ENCODE data around the gene ECHDC1.
"Not testable (repeated sequence)": the region's sequence is repeated elsewhere in the genome, so short reads cannot be mapped to it uniquely, and the experiment has no call there.

The ECHDC1 gene

DNA sequence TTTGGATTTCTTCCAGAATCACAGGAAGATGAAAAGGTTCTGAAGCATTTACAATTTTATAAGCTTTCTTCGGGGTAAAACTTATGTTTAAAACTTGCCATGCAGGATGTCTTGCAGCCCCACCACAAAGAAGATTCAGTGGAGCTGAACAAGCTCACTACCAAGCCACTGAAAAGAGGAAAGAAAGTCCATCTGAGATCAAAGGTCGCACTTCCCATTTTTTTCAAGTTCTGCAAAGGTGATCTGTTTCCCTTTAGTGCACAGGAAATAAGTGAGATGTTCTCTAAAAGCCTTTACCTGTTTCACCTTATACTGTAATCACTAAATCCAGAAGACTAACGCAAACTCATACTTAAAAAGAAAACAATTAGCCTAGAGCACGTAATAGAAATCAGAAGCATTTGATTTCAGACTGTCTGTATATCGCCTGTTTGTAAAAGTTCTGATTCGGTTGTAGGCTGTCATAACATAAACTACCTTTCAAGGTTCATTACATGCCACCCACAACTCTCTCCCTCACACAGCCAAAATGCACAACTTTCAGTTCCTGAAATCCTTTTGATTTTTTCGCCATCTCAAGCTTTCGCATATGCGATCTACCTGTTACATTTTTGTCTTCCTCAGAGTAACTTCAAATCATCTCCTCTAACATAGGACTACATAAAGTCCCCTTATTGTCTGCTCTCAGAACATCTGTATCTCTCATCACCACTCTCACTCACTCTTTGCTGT is 1.8 kb downstream of the ECHDC1 start:
- no peak for DNase-seq (ENCODE audit: low read depth, low spot score)
- Histone ChIP-seq H3K9me3 (ENCODE audit: control insufficient read depth, insufficient read depth, low read length) (no peaks in the 10 kb centered on the region), H3K27ac (ENCODE audit: low read length) (no peak overlapping the region)

DNA sequence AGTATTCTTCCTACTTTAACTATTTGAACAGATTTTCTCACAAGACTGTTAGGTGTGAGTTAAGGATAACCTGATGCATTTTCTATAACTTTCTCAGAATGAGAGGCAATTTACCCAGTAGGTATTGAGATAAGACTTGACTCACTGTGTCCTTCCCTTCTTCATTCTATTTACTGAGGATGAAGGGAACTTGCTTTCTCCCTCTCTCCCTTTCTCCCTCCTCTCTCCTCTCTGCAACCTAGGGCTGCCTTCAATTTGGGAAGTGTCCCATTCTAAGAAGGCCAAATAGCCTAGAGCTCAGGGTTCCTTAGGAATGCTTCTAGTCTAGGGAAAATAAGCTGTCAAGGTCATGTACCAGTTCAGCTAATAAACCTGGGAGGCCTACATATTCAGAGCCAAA is 3.2 kb downstream of the ECHDC1 start:
- H3K36me3 ChIP-seq (ENCODE audit: control insufficient read depth, insufficient read depth, low read length): no peaks in the 10 kb centered on the region
- no peaks in the 10 kb centered on the region for H3K27me3 ChIP-seq (ENCODE audit: control insufficient read depth, insufficient read depth, low read length)
- H3K9me3 ChIP-seq (ENCODE audit: control insufficient read depth, insufficient read depth, low read length): no peaks in the 10 kb centered on the region
- DNase-seq (ENCODE audit: low read depth, low spot score): no peak
- H3K4me1 ChIP-seq (ENCODE audit: control insufficient read depth, insufficient read depth, low read length): no peaks in the 10 kb centered on the region
- no peak overlapping the region for H3K4me3 ChIP-seq (ENCODE audit: low read length)
- H3K27ac ChIP-seq (ENCODE audit: low read length): no peak overlapping the region

More for the DNA sequence above, 1.8 kb downstream of the ECHDC1 start:
- Histone ChIP-seq H3K27me3 (ENCODE audit: control insufficient read depth, insufficient read depth, low read length) (no peaks in the 10 kb centered on the region), H3K4me1 (ENCODE audit: control insufficient read depth, insufficient read depth, low read length) (no peaks in the 10 kb centered on the region), H3K36me3 (ENCODE audit: control insufficient read depth, insufficient read depth, low read length) (no peaks in the 10 kb centered on the region), H3K4me3 (ENCODE audit: low read length) (no peak overlapping the region)
- WGBS (ENCODE audit: insufficient coverage, insufficient read length): no CpG with 5 or more reads among the region's 9 CpGs

- Histone ChIP-seq H3K27ac (ENCODE audit: low read length) (no peak overlapping the region), H3K4me1 (ENCODE audit: control insufficient read depth, insufficient read depth, low read length) (no peaks in the 10 kb centered on the region), H3K9me3 (ENCODE audit: control insufficient read depth, insufficient read depth, low read length) (no peaks in the 10 kb centered on the region), H3K27me3 (ENCODE audit: control insufficient read depth, insufficient read depth, low read length) (no peaks in the 10 kb centered on the region), H3K4me3 (ENCODE audit: low read length) (no peak overlapping the region), H3K36me3 (ENCODE audit: control insufficient read depth, insufficient read depth, low read length) (no peaks in the 10 kb centered on the region)
- no CpG with 5 or more reads among the region's 1 CpG for WGBS (ENCODE audit: insufficient coverage, insufficient read length)
- no peak for DNase-seq (ENCODE audit: low read depth, low spot score)
Measured at GRCh38 chr6:127338936-127339335, 4.5 kb downstream of the ECHDC1 start.

DNA sequence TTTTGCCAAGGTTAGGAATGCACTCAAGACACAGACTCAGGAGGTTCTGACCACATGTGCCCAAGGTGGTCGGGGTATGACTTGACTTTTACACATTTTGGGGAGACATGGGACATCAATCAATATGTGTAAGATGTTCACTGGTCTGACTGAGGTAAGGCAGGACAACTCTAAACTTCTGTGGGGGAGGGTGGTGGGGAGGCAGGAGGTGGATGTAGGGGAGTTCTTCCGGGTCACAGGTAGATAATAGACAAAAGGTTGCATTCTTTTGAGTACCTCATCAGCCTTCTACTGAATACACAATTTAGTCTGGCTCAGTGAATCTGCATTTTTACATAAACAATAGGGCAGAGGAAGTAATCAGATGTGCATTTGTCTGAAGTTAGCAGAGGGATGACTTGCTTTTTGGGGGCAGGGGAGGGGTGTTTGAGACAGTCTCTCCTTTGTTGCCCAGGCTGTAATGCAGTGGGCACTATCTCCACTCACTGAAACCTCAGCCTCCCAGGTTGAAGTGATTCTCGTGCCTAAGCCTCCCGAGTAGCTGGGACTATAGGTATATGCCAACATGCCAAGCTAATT is 10.9 kb downstream of the ECHDC1 start:
- no peaks in the 10 kb centered on the region for H3K9me3 ChIP-seq (ENCODE audit: control insufficient read depth, insufficient read depth, low read length)
- H3K4me1 ChIP-seq (ENCODE audit: control insufficient read depth, insufficient read depth, low read length): peaks cover 2% of the 10 kb centered on the region; the same call in 1 of the 2 replicates
- no CpG with 5 or more reads among the region's 4 CpGs for WGBS (ENCODE audit: insufficient coverage, insufficient read length)
- no peak for DNase-seq (ENCODE audit: low read depth, low spot score)
- no peaks in the 10 kb centered on the region for H3K27me3 ChIP-seq (ENCODE audit: control insufficient read depth, insufficient read depth, low read length)
- H3K27ac ChIP-seq (ENCODE audit: low read length): no peak overlapping the region
- H3K36me3 ChIP-seq (ENCODE audit: control insufficient read depth, insufficient read depth, low read length): no peaks in the 10 kb centered on the region
- no peak overlapping the region for H3K4me3 ChIP-seq (ENCODE audit: low read length)

DNA sequence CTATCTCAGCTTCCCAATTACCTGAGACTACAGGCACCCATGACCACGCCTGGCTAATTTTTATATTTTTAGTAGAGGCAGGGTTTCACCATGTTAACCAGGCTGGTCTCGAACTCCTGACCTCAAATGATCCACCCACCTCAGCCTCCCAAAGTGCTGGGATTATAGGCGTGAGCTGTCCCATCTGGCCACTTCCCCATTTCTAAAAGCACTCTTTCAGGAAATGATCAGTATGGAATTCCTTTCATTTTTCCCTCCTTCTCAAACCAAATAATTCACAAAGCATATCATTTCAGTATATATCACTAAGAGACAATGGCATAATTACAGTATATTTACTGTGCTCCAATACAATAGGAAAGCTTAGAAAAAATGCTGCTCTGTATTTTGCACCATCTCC is 12.2 kb downstream of the ECHDC1 start:
- not testable (repeated sequence) for H3K4me3 ChIP-seq (ENCODE audit: low read length); H3K27me3 ChIP-seq (ENCODE audit: control insufficient read depth, insufficient read depth, low read length); H3K36me3 ChIP-seq (ENCODE audit: control insufficient read depth, insufficient read depth, low read length); H3K9me3 ChIP-seq (ENCODE audit: control insufficient read depth, insufficient read depth, low read length); DNase-seq (ENCODE audit: low read depth, low spot score); H3K4me1 ChIP-seq (ENCODE audit: control insufficient read depth, insufficient read depth, low read length); H3K27ac ChIP-seq (ENCODE audit: low read length)
- no CpG with 5 or more reads among the region's 3 CpGs for WGBS (ENCODE audit: insufficient coverage, insufficient read length)

DNA sequence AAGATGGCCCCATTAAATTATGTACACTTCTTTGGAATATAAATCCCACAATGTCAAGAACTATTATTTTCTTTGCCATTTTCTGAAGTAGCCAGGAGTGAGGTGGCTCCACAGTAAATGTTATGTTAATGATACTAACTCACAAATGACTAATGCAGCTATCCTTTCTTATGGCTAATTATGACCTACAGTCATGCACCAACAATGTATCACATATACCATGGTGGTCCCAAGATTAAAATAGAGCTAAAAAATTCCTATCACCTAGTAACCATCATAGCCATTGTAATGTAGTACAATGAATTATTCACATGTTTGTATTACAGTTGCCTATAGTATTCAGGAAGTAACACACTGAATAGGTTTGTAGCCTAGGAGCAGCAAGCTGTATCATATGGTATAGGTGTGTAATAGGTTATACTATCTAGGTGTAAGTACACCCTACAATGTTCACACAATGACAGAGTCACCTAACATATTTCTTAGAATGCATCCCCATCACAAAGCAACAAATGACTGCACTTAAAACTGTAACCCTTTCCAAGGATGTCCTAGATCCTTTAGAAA is 15.3 kb downstream of the ECHDC1 start:
- Histone ChIP-seq H3K36me3 (ENCODE audit: control insufficient read depth, insufficient read depth, low read length) (peaks cover 4% of the 10 kb centered on the region; the same call in 1 of the 2 replicates), H3K27ac (ENCODE audit: low read length) (no peak overlapping the region), H3K4me3 (ENCODE audit: low read length) (no peak overlapping the region), H3K9me3 (ENCODE audit: control insufficient read depth, insufficient read depth, low read length) (no peaks in the 10 kb centered on the region), H3K27me3 (ENCODE audit: control insufficient read depth, insufficient read depth, low read length) (no peaks in the 10 kb centered on the region), H3K4me1 (ENCODE audit: control insufficient read depth, insufficient read depth, low read length) (peaks cover 2% of the 10 kb centered on the region; the same call in 1 of the 2 replicates)
- no peak for DNase-seq (ENCODE audit: low read depth, low spot score)

GRCh38 chr6:127319686-127320085 is 23.7 kb downstream of the ECHDC1 start:
- Histone ChIP-seq H3K27me3 (ENCODE audit: control insufficient read depth, insufficient read depth, low read length) (no peaks in the 10 kb centered on the region), H3K27ac (ENCODE audit: low read length) (no peak overlapping the region), H3K9me3 (ENCODE audit: control insufficient read depth, insufficient read depth, low read length) (no peaks in the 10 kb centered on the region), H3K4me3 (ENCODE audit: low read length) (no peak overlapping the region), H3K36me3 (ENCODE audit: control insufficient read depth, insufficient read depth, low read length) (no peaks in the 10 kb centered on the region), H3K4me1 (ENCODE audit: control insufficient read depth, insufficient read depth, low read length) (no peaks in the 10 kb centered on the region)
- WGBS (ENCODE audit: insufficient coverage, insufficient read length): no CpG with 5 or more reads among the region's 1 CpG
- DNase-seq (ENCODE audit: low read depth, low spot score): no peak

DNA sequence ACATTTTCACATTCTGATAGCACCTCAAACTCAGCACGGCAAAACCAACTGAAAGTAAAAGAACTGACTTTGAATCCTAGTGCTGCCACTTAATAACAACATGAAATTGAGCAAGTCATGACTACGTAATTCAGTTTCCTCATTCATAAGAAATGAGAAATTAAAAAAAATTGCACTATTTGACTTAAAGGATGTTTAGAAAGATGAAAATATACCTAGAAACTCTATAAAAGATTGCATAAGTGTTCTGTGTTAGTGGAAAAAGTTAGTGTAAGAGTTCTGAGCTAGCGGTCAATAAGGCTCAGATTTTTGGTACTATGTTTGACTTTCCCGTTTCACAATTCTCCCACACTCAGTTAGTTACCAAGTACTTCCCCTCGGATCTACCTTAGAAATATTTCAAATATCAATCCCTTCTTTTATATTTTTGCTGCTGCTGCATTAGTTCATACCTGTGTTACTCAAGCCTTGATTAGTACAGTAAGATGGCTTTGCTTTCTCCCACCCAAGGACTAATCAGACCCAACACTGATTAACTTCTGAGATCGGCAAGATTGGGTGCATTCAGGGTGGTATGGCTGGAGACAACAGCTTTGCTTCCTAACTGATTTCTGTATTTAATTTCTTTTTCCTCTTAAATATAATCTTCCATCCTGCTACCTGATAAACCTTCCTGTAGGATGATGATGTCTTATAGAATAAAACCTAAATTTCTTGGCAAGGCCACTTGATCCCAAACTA is 25.9 kb downstream of the ECHDC1 start:
- H3K36me3 ChIP-seq (ENCODE audit: control insufficient read depth, insufficient read depth, low read length): no peaks in the 10 kb centered on the region
- no CpG with 5 or more reads among the region's 6 CpGs for WGBS (ENCODE audit: insufficient coverage, insufficient read length)
- H3K27ac ChIP-seq (ENCODE audit: low read length): no peak overlapping the region
- no peak for DNase-seq (ENCODE audit: low read depth, low spot score)
- no peak overlapping the region for H3K4me3 ChIP-seq (ENCODE audit: low read length)
- H3K27me3 ChIP-seq (ENCODE audit: control insufficient read depth, insufficient read depth, low read length): no peaks in the 10 kb centered on the region
- no peaks in the 10 kb centered on the region for H3K4me1 ChIP-seq (ENCODE audit: control insufficient read depth, insufficient read depth, low read length)
- no peaks in the 10 kb centered on the region for H3K9me3 ChIP-seq (ENCODE audit: control insufficient read depth, insufficient read depth, low read length)

GRCh38 chr6:127305741-127306140 is 37.7 kb downstream of the ECHDC1 start:
- Histone ChIP-seq H3K4me3 (ENCODE audit: low read length) (no peak overlapping the region), H3K4me1 (ENCODE audit: control insufficient read depth, insufficient read depth, low read length) (no peaks in the 10 kb centered on the region), H3K9me3 (ENCODE audit: control insufficient read depth, insufficient read depth, low read length) (no peaks in the 10 kb centered on the region), H3K27ac (ENCODE audit: low read length) (no peak overlapping the region), H3K27me3 (ENCODE audit: control insufficient read depth, insufficient read depth, low read length) (no peaks in the 10 kb centered on the region), H3K36me3 (ENCODE audit: control insufficient read depth, insufficient read depth, low read length) (no peaks in the 10 kb centered on the region)
- no peak for DNase-seq (ENCODE audit: low read depth, low spot score)
- no CpG with 5 or more reads among the region's 1 CpG for WGBS (ENCODE audit: insufficient coverage, insufficient read length)

- no peaks in the 10 kb centered on the region for H3K9me3 ChIP-seq (ENCODE audit: control insufficient read depth, insufficient read depth, low read length)
- no peak overlapping the region for H3K4me3 ChIP-seq (ENCODE audit: low read length)
- H3K27me3 ChIP-seq (ENCODE audit: control insufficient read depth, insufficient read depth, low read length): no peaks in the 10 kb centered on the region
- no peaks in the 10 kb centered on the region for H3K36me3 ChIP-seq (ENCODE audit: control insufficient read depth, insufficient read depth, low read length)
- no peak for DNase-seq (ENCODE audit: low read depth, low spot score)
- H3K27ac ChIP-seq (ENCODE audit: low read length): no peak overlapping the region
- WGBS (ENCODE audit: insufficient coverage, insufficient read length): no CpG with 5 or more reads among the region's 3 CpGs
- H3K4me1 ChIP-seq (ENCODE audit: control insufficient read depth, insufficient read depth, low read length): no peaks in the 10 kb centered on the region
Measured at GRCh38 chr6:127303917-127304316, 39.5 kb downstream of the ECHDC1 start.

Measured in iPS DF 6.9 (cell line).